ENCODE measurements around the gene BCO2.

BCO2 gene

GRCh38 chr11:112172362-112172994, 2.8 kb upstream of the BCO2 start:
- TF ChIP-seq CTCF (IDR thresholded peaks at IDR 0.05; ENCODE audit: low read depth, low read length): no peak
- H3K4me3 ChIP-seq (ENCODE audit: low read depth, low read length): no peak overlapping the region

GRCh38 chr11:112173152-112173551, 2.2 kb upstream of the BCO2 start:
- H3K4me3 ChIP-seq (ENCODE audit: low read depth, low read length): no peak overlapping the region

GRCh38 chr11:112175599-112175952, 264 bp downstream of the BCO2 start:
- peak overlapping the region; percentile 47 for H3K4me3 ChIP-seq (ENCODE audit: low read depth, low read length)

More at GRCh38 chr11:112173152-112173551, 2.2 kb upstream of the BCO2 start:
- TF ChIP-seq CTCF (IDR thresholded peaks at IDR 0.05; ENCODE audit: low read depth, low read length): no peak

GRCh38 chr11:112176077-112176476, 765 bp downstream of the BCO2 start:
- TF ChIP-seq CTCF (IDR thresholded peaks at IDR 0.05; ENCODE audit: low read depth, low read length): no peak
- no peak overlapping the region for H3K4me3 ChIP-seq (ENCODE audit: low read depth, low read length)

More at GRCh38 chr11:112175599-112175952, 264 bp downstream of the BCO2 start:
- TF ChIP-seq CTCF (IDR thresholded peaks at IDR 0.05; ENCODE audit: low read depth, low read length): no peak

- TF ChIP-seq CTCF (IDR thresholded peaks at IDR 0.05; ENCODE audit: low read depth, low read length): no peak
- H3K4me3 ChIP-seq (ENCODE audit: low read depth, low read length): no peak overlapping the region
Observed at GRCh38 chr11:112177589-112177988, 2.3 kb downstream of the BCO2 start.

GRCh38 chr11:112178428-112178827, 3.1 kb downstream of the BCO2 start:
- no peak overlapping the region for H3K4me3 ChIP-seq (ENCODE audit: low read depth, low read length)
- TF ChIP-seq CTCF (IDR thresholded peaks at IDR 0.05; ENCODE audit: low read depth, low read length): no peak

- no peak for TF ChIP-seq CTCF (IDR thresholded peaks at IDR 0.05; ENCODE audit: low read depth, low read length)
- H3K4me3 ChIP-seq (ENCODE audit: low read depth, low read length): no peak overlapping the region
Observed at GRCh38 chr11:112178936-112179335, 3.6 kb downstream of the BCO2 start.

Measured in WI38 (cell line).